Lower leg skin (tissue), 3 donors: ENCODE data around the gene ZDHHC19.

Source experiments
- POLR2A ChIP-seq, 2 donors: fragments of 450-650 bp; IDR thresholded peaks; one replicate each; pipeline ENCODE4 v1.6.1; 2016 to 2017; ENCODE audit warnings: antibody characterized with exemption in 2 of 2, mild to moderate bottlenecking in 1 of 2, moderate library complexity in 1 of 2
- TF ChIP-seq, protein P1 (sequence below), 3 donors: fragments of 450-650 bp; IDR thresholded peaks; one replicate each; pipeline ENCODE4 v1.5.1; 2016; ENCODE audit warnings: antibody characterized with exemption in 3 of 3, mild to moderate bottlenecking in 3 of 3, moderate library complexity in 2 of 3

DNA sequence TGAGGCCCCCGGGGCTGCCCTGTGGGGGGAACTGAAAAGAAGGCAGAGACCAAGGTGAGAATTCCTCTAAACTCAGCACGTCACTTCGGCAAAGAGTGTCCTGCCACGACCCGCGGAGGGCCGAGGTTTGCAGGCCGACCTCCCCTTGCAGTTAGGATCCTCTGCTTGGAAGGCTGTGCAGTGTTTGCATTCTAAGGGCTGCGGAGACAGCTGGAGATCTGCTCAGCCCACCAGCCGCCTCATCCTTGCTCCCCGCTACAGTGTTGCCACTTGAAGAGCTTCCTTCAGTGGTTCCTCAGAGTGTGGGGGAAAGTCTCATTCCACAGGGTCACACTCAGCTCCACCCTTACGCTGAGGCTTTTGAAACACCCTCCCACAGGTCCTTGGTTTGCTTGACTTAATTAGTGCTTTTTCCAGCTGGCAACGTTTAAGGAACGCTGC is 15.9 kb upstream of the ZDHHC19 start:
- TF ChIP-seq, protein P1, sequence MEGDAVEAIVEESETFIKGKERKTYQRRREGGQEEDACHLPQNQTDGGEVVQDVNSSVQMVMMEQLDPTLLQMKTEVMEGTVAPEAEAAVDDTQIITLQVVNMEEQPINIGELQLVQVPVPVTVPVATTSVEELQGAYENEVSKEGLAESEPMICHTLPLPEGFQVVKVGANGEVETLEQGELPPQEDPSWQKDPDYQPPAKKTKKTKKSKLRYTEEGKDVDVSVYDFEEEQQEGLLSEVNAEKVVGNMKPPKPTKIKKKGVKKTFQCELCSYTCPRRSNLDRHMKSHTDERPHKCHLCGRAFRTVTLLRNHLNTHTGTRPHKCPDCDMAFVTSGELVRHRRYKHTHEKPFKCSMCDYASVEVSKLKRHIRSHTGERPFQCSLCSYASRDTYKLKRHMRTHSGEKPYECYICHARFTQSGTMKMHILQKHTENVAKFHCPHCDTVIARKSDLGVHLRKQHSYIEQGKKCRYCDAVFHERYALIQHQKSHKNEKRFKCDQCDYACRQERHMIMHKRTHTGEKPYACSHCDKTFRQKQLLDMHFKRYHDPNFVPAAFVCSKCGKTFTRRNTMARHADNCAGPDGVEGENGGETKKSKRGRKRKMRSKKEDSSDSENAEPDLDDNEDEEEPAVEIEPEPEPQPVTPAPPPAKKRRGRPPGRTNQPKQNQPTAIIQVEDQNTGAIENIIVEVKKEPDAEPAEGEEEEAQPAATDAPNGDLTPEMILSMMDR (IDR thresholded peaks at IDR 0.05): no peak
- TF ChIP-seq POLR2A (IDR thresholded peaks at IDR 0.05): no peak
